Measurements from ENCODE around the gene AMBP. TPM values are rescaled to one million over a fixed set of nuclear protein-coding genes. Genes with fewer than 3 reads are reported as not detected.

Gene AMBP
- total and polyA plus RNA-seq, 2 of the 13 experiments (the other 11 are each of a cell fraction or from before 2014, with no cell fraction given): 1,510 to 2,580 TPM

- TF ChIP-seq PRDM4 (CRISPR knock-in tag; IDR thresholded peaks at IDR 0.05; ENCODE audit: borderline replicate concordance) (no peak), DPF2 (CRISPR knock-in tag; IDR thresholded peaks at IDR 0.05; ENCODE audit: borderline replicate concordance, low read depth) (peak; percentile 60; the same call in 1 of the 2 replicates), PBX2 (CRISPR knock-in tag; IDR thresholded peaks at IDR 0.05) (no peak), SOX5 (CRISPR knock-in tag; IDR thresholded peaks at IDR 0.05; ENCODE audit: borderline replicate concordance) (peak; percentile 65), BCL6 (CRISPR knock-in tag; IDR thresholded peaks at IDR 0.05) (peak; percentile 80), ZNF766 (CRISPR knock-in tag; IDR thresholded peaks at IDR 0.05; ENCODE audit: borderline replicate concordance) (no peak), SOX6 (IDR thresholded peaks at IDR 0.05) (no peak), SOX6 (CRISPR knock-in tag; IDR thresholded peaks at IDR 0.05) (peak; percentile 74), GABPB1 (CRISPR knock-in tag; IDR thresholded peaks at IDR 0.05) (peak; percentile 31; the same call in 1 of the 2 replicates), ARNTL (CRISPR knock-in tag; IDR thresholded peaks at IDR 0.05) (peak; percentile 87; the same call in 1 of the 2 replicates), SP5 (CRISPR knock-in tag; IDR thresholded peaks at IDR 0.05; ENCODE audit: borderline replicate concordance, low read depth) (peak; percentile 99), NFE2 (CRISPR knock-in tag; IDR thresholded peaks at IDR 0.05) (no peak), SNAPC4 (CRISPR knock-in tag; IDR thresholded peaks at IDR 0.05) (no peak), MEIS2 (CRISPR knock-in tag; IDR thresholded peaks at IDR 0.05) (0 out of 2 replicates have a peak, but pooled peaks have one; percentile 23), NCOA5 (CRISPR knock-in tag; IDR thresholded peaks at IDR 0.05) (no peak), ZFX (CRISPR knock-in tag; IDR thresholded peaks at IDR 0.05; ENCODE audit: low read depth) (peak; percentile 58), CEBPG (CRISPR knock-in tag; IDR thresholded peaks at IDR 0.05) (0 out of 2 replicates have a peak, but pooled peaks have one; percentile 18), ZNF691 (CRISPR knock-in tag; IDR thresholded peaks at IDR 0.05; ENCODE audit: borderline replicate concordance, low read depth) (peak; percentile 80; the same call in 1 of the 2 replicates)
Observed at GRCh38 chr9:114061830-114062474, 16.1 kb downstream of the AMBP start (continued).
